CD14-positive monocyte (primary cell): ENCODE data around the gene NEK10. TPM values are rescaled to one million over a fixed set of nuclear protein-coding genes. Genes with fewer than 3 reads are reported as not detected.

Experiments
- DNase-seq, 3 donors: peaks; one replicate each; pipeline ENCODE4 v3.0.0-alpha.2; 2011 to 2022
- H2AFZ ChIP-seq: 2 replicates; pipeline ENCODE4 v1.6.0; 2012; ENCODE audit warnings: mild to moderate bottlenecking, low read depth, low read length, inconsistent platforms; ENCODE audit not compliant: insufficient read depth, poor library complexity, severe bottlenecking
- H3K27ac ChIP-seq, 2 donors: 1 replicate in 1 of 2; 2 replicates in 1 of 2; pipeline ENCODE4 v1.5.1; 2012 to 2013; ENCODE audit warnings: low read length in 2 of 2, control low read depth in 1 of 2, inconsistent platforms in 1 of 2, low read depth in 1 of 2, mild to moderate bottlenecking in 1 of 2
- H3K27me3 ChIP-seq, 2 donors: one replicate each; pipeline versions ENCODE4 v1.6.0 to v1.6.1; 2011 to 2013; ENCODE audit warnings: low read length in 2 of 2; ENCODE audit not compliant: control insufficient read depth in 2 of 2, insufficient read depth in 2 of 2
- H3K36me3 ChIP-seq, 2 donors: replicated peaks in 1 of 2; 1 replicate in 1 of 2; 2 replicates in 1 of 2; pipeline versions ENCODE4 v1.5.1 to v1.6.1; 2012 to 2013; ENCODE audit warnings: low read length in 2 of 2, control low read depth in 1 of 2, inconsistent platforms in 1 of 2, mild to moderate bottlenecking in 1 of 2; ENCODE audit not compliant: insufficient read depth in 2 of 2, control insufficient read depth in 1 of 2
- H3K4me1 ChIP-seq, 2 donors: 1 replicate in 1 of 2; 2 replicates in 1 of 2; pipeline versions ENCODE4 v1.5.1 to v1.6.1; 2012 to 2013; ENCODE audit warnings: low read length in 2 of 2, control low read depth in 1 of 2, inconsistent platforms in 1 of 2, mild to moderate bottlenecking in 1 of 2, moderate library complexity in 1 of 2; ENCODE audit not compliant: insufficient read depth in 2 of 2, control insufficient read depth in 1 of 2
- H3K4me2 ChIP-seq: replicated peaks from 2 replicates; pipeline ENCODE3; 2012; ENCODE audit warnings: low read length, moderate library complexity, mild to moderate bottlenecking; ENCODE audit not compliant: poor library complexity, severe bottlenecking; ENCODE audit errors: extremely low read depth
- H3K4me3 ChIP-seq, 3 experiments: fragments of 200-600 bp in 1 of 3; sonication (generic) in 1 of 3; replicated peaks in 1 of 3; 1 replicate in 2 of 3; 2 replicates in 1 of 3; pipeline ENCODE4 v1.5.1; 2011 to 2013; ENCODE audit warnings: low read length in 3 of 3, mild to moderate bottlenecking in 3 of 3, control low read depth in 2 of 3, low read depth in 2 of 3, inconsistent platforms in 1 of 3, moderate library complexity in 1 of 3
- H3K79me2 ChIP-seq: 2 replicates; pipeline ENCODE4 v1.6.0; 2012; ENCODE audit warnings: mild to moderate bottlenecking, control low read depth, inconsistent platforms, low read length, moderate library complexity; ENCODE audit not compliant: insufficient read depth
- H3K9ac ChIP-seq: 2 replicates; pipeline ENCODE4 v1.6.0; 2017; ENCODE audit warnings: low read length, mild to moderate bottlenecking; ENCODE audit not compliant: insufficient read depth, poor library complexity, severe bottlenecking
- H3K9me3 ChIP-seq, 2 donors: replicated peaks in 1 of 2; 1 replicate in 1 of 2; 2 replicates in 1 of 2; pipeline versions ENCODE4 v1.5.1 to v1.6.1; 2012 to 2013; ENCODE audit warnings: low read length in 2 of 2, control low read depth in 1 of 2; ENCODE audit not compliant: control insufficient read depth in 1 of 2, insufficient read depth in 1 of 2
- H4K20me1 ChIP-seq: 2 replicates; pipeline ENCODE4 v1.6.0; 2012; ENCODE audit warnings: mild to moderate bottlenecking, low read length, control low read depth, moderate library complexity; ENCODE audit not compliant: insufficient read depth
- H3K27ac Mint-ChIP-seq, 7 donors: one replicate each; pipeline ENCODE4 v1.8.0; 2020; ENCODE audit warnings: mild to moderate bottlenecking in 7 of 7, mixed read lengths in 7 of 7, moderate library complexity in 6 of 7, inconsistent platforms in 2 of 7
- H3K27me3 Mint-ChIP-seq, 3 donors: one replicate each; pipeline ENCODE4 v1.8.0; 2021 to 2022; ENCODE audit warnings: low read depth in 3 of 3, mild to moderate bottlenecking in 3 of 3, mixed read lengths in 3 of 3, moderate library complexity in 3 of 3, inconsistent platforms in 1 of 3
- H3K36me3 Mint-ChIP-seq, 2 donors: one replicate each; pipeline ENCODE4 v1.8.0; 2020; ENCODE audit warnings: mixed read lengths in 2 of 2, inconsistent platforms in 1 of 2, mild to moderate bottlenecking in 1 of 2
- H3K4me1 Mint-ChIP-seq: one replicate; pipeline ENCODE4 v1.8.0; 2020; ENCODE audit warnings: mild to moderate bottlenecking, mixed read lengths
- H3K4me3 Mint-ChIP-seq, 2 donors: one replicate each; pipeline ENCODE4 v1.8.0; 2020; ENCODE audit warnings: mild to moderate bottlenecking in 2 of 2, mixed read lengths in 2 of 2, moderate library complexity in 1 of 2
- H3K9me3 Mint-ChIP-seq, 7 donors: one replicate each; pipeline ENCODE4 v1.8.0; 2020 to 2022; ENCODE audit warnings: mixed read lengths in 7 of 7, mild to moderate bottlenecking in 6 of 7, moderate library complexity in 6 of 7, inconsistent platforms in 2 of 7
- WGBS: methylation state at CpG from one replicate; pipeline ENCODE4 v1.1.5; 2013; ENCODE audit warnings: missing lambda C conversion rate; ENCODE audit not compliant: insufficient coverage; 5-methylcytosine and 5-hydroxymethylcytosine counted together
- intact Hi-C, 2 donors: fragments of 100-400 bp; cut with micrococcal nuclease; formaldehyde crosslinking; loops; one replicate each; pipeline versions ENCODE4 v1.15.0 to v1.15.1; 2023
- polyA plus RNA-seq, 3 donors: library from polyadenylated mRNA; depleted of rRNA in 1 of 3; unstranded in 2 of 3; stranded (reverse) in 1 of 3; fragments of 300-500 nt in 2 of 3; fragments of >200 nt in 1 of 3; fragmentation: Illumina TruSeq in 2 of 3; gene quantifications; 1 replicate in 2 of 3; 2 replicates in 1 of 3; pipeline ENCODE4 v1.2.3, GENCODE V29; 2012 to 2021
- TF ChIP-seq, protein P1 (sequence below): fragments of 200-600 bp; IDR thresholded peaks from one replicate; pipeline ENCODE4 v1.8.0; 2022; ENCODE audit warnings: antibody characterized with exemption, mild to moderate bottlenecking

The NEK10 gene
- polyA plus RNA-seq, 3 donors = not detected

DNA sequence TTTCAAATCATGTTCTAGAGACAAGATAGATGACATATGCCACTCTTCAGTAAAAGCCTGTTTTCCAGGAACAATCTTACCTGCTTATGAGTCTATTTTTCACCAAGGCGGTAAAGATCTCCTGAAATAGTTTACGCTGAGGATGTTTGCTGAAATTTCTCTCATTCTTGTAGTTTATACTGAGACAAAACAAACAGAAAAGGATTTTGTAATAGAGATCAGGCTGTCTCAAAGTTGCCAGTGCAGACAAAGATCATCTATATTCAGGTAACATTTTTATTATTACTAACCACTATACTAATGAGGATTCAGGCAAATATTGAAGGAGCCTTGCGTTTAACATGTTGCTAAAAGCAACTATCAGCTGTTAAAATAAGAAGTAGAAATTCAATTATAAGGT, 25.0 kb downstream of the NEK10 start:
- no CpG with 5 or more reads among the region's 3 CpGs for WGBS
- peaks cover 8% of the 10 kb centered on the region for H3K4me1 Mint-ChIP-seq
- no peak overlapping the region for H3K4me2 ChIP-seq

DNA sequence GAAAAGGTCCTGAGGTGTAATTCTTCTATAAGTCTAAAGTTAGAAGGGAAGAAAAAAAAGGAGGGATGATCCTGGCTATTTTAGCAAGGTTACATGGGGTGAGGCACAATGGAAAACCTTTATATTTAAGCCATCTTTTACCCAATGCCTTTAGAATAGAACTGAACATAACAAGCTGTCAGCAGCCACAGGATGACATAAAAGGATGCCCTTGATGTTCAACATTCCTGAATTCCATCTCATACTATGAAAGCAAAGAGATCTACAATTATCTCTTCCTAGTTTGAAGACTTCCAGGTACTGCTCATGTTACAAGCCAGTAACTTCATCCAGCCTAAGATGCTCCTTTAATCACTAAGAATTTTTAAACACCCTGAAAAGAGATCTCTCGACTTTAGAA, 26.9 kb downstream of the NEK10 start:
- Histone ChIP-seq H3K4me2 (no peak overlapping the region), H3K27ac (no peak overlapping the region), H3K4me3 (no peak overlapping the region), H3K79me2 (no peaks in the 10 kb centered on the region), H3K9ac (no peak overlapping the region), H3K36me3 (no peaks in the 10 kb centered on the region), H2AFZ (no peak overlapping the region), H3K27me3 (no peaks in the 10 kb centered on the region), H4K20me1 (no peaks in the 10 kb centered on the region), H3K4me1 (no peaks in the 10 kb centered on the region), H3K9me3 (no peaks in the 10 kb centered on the region)
- Mint-ChIP-seq H3K27me3 (peaks cover 0 to 1% (median 0%) of the 10 kb centered on the region in 3 donors), H3K4me1 (peaks cover 8% of the 10 kb centered on the region), H3K9me3 (peaks cover 0 to 4% (median 2%) of the 10 kb centered on the region in 7 donors), H3K27ac (no peak overlapping the region), H3K4me3 (no peak overlapping the region), H3K36me3 (no peaks in the 10 kb centered on the region)
- TF ChIP-seq, protein P1, sequence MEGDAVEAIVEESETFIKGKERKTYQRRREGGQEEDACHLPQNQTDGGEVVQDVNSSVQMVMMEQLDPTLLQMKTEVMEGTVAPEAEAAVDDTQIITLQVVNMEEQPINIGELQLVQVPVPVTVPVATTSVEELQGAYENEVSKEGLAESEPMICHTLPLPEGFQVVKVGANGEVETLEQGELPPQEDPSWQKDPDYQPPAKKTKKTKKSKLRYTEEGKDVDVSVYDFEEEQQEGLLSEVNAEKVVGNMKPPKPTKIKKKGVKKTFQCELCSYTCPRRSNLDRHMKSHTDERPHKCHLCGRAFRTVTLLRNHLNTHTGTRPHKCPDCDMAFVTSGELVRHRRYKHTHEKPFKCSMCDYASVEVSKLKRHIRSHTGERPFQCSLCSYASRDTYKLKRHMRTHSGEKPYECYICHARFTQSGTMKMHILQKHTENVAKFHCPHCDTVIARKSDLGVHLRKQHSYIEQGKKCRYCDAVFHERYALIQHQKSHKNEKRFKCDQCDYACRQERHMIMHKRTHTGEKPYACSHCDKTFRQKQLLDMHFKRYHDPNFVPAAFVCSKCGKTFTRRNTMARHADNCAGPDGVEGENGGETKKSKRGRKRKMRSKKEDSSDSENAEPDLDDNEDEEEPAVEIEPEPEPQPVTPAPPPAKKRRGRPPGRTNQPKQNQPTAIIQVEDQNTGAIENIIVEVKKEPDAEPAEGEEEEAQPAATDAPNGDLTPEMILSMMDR = no peak
- no peak for DNase-seq
- WGBS = 100% methylated on average over 1 of the region's 1 CpG
- intact Hi-C loops = no loop called here

More for the DNA sequence above, 25.0 kb downstream of the NEK10 start:
- Mint-ChIP-seq H3K4me3 (no peak overlapping the region), H3K27me3 (peaks cover 0 to 1% (median 0%) of the 10 kb centered on the region in 3 donors), H3K36me3 (no peaks in the 10 kb centered on the region), H3K9me3 (peaks cover 0 to 2% (median 0%) of the 10 kb centered on the region in 7 donors), H3K27ac (no peak overlapping the region)
- no peaks in the 10 kb centered on the region for H4K20me1 ChIP-seq
- H3K79me2 ChIP-seq = no peaks in the 10 kb centered on the region
- no peak for DNase-seq
- H3K4me3 ChIP-seq = no peak overlapping the region
- no peak overlapping the region for H3K9ac ChIP-seq
- intact Hi-C loops = no loop called here
- no peak overlapping the region for H3K27ac ChIP-seq
- no peaks in the 10 kb centered on the region for H3K4me1 ChIP-seq
- no peak overlapping the region for H2AFZ ChIP-seq
- TF ChIP-seq, protein P1 = no peak
- H3K9me3 ChIP-seq = no peaks in the 10 kb centered on the region
- H3K36me3 ChIP-seq = no peaks in the 10 kb centered on the region
- H3K27me3 ChIP-seq = no peaks in the 10 kb centered on the region
